Measurements from ENCODE around the gene TTC33.
"Not testable (repeated sequence)": the region's sequence is repeated elsewhere in the genome, so short reads cannot be mapped to it uniquely, and the experiment has no call there.

The TTC33 gene, protein sequence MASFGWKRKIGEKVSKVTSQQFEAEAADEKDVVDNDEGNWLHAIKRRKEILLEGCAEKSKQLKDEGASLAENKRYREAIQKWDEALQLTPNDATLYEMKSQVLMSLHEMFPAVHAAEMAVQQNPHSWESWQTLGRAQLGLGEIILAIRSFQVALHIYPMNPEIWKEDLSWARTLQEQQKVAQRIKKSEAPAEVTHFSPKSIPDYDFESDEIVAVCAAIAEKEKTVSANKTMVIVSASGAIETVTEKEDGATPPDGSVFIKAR

DNA sequence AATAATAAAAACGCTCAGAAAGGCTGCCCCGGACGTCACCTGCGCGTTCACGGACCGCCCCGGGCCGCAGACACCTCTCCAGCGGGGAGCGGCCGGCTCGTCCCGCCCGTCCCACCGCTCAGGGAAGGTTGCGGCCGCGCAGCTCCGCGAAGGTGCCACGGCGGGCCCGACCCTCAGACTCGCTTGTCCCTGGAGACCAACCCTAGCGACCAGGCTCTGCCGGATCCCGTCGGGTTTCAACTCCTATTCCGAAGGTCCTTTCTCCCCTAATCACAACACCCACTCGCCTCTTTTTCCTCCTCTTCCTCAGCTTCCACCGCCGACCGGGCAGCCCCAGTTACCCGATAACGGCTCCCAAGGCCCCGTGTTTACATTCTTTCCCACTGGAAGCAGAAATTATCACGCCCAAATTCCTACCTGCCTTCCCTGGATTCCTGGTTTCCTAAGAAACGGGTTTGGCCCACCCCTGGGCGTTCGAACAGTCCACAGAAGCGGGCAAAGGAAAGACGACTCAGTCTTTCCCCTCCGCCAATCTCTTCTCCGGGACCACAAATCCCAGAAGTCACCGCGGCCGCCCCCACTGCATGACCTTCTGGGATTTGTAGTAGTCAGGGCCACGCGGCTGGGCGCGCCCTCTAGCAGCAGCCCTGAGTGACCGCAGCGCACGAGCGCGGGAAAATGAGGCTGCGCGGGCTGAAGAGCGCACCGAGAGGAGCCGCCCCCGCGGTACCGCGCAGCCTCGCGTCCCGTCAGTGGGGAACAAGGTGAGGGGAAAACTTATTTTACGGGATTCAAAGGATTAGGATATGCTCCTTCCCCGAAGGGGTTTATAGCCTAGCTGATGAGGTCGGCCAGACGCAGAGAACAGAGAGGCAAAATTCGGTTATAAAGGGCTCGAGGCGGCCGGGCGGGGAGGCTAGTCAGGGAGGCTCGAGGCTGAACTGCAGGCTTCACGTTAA is at the start of gene TTC33:
Gene TTC33 (minus strand): TSS at position 555 of the 959 bp plus-strand sequence. CDS start 8,943 bp downstream, outside the sequence.
- DNase-seq, result peak; percentile 95

DNA sequence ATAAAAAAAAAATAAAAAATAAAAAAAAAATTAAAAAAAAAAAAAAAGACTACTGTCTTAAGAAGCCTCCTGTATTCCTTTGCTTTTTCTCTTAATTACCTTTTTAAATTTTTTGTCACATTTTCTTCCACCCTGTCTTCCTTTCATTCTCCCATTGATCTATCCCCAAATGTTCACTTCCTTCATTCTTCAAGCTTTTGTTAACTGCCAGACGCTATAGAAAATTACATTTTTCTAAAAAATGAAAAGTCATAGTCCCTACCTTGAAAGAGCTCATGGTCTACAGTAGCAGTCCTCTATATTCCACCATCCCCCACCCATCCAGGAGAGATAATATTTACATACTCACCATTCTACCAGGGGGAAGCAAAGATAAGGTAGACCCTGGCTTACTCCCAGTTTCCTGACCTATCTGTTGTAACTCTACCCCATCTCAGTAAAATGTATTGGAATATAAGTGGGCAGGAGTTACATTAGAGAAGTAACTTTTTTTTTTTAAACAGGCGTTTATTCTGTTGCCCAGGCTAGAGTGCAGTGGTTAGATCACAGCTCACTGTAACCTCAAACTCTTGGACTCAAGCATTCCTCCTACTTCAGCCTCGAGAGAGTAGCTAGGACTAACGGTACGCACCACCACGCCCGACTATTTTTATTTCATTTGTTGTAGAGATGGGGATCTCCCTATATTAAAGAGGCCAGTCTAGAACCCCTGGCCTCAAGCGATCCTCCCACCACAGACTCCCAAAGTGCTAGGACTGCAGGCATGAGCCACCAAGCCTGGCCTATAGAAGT is 46.2 kb upstream of the TTC33 start:
- DNase-seq, result no peak

GRCh38 chr5:40799258-40799657 is 43.5 kb upstream of the TTC33 start:
- no peak for DNase-seq

- no peak for DNase-seq
Observed at GRCh38 chr5:40798801-40799210, 43.0 kb upstream of the TTC33 start.

DNA sequence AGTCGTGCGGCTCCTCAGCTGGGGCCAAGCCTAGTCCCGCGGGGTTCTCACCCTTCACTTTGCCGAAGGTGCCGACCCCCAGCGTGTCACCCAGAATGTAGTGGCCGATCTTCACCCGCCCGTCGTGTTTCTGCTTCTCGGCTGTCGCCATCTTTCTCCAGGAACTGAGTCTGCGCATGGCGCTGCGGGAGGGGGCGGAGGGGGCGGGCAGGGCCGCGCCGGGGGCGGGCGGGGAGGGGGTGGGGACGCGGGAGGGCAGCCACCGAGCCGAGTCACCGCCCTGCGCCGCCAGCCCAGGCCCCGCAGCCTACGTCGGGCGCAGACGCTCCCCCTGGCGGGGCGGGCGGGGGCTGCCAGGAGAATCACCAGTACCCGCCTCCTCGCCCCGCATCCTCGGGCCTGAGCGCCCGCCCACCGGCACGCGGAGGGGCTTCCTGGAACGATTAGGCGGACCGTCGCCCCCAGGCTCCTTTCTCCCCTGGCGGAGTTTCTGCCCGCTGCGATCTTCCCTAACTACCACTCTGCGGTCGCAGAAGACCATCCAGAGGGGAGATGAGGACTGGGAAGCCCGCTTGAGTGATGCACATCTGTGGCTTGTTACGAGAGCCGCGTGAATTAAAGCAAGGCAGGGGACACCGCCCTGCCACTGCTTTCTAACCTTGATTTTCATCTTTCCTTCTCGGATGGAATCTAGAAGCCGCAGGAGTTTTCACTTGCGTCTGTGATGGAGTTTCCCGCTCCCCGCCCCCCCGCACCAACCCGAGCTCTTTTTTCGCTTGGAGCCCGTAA is 42.4 kb upstream of the TTC33 start, which contains the start of gene PRKAA1:
Gene PRKAA1 (minus strand): TSS at position 363 of the 789 bp plus-strand sequence. CDS start 185 bp downstream, at position 178.
- peak; percentile 87 for DNase-seq

DNA sequence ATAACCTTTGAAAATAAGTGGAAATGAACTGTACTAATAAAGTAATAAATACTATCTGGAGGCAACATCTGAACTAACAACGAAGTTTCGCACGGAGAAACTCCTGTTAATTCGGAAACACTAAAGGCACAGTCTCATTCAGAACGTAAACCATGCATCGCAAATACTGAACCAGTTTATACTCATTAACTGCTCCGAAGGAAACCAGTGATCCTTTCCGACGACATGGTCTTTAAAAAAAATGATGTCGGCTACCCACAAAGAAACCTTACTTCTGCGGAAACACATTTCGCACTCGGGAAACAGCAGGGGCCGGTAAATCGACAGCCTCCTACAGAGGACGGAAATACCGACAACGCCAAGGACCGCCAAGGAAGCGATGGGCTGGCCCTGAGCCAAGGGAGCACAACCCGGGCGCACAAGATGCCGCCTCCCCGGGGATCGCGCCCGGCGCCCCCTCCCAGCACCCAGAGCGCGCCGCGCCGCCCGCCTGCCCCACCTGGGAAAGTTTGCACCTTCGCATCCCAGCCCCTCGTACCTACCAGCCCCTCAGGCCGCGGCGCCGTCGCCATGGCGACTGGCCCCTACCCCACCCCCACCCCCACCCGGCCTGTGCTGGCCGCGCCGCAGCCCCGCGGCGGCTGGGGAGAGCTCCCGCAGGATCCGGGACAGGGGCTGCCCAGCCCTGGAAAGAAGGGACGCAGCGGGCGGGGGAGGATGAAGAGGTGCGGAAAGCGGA is 41.7 kb upstream of the TTC33 start:
- peak; percentile 81 for DNase-seq

DNA sequence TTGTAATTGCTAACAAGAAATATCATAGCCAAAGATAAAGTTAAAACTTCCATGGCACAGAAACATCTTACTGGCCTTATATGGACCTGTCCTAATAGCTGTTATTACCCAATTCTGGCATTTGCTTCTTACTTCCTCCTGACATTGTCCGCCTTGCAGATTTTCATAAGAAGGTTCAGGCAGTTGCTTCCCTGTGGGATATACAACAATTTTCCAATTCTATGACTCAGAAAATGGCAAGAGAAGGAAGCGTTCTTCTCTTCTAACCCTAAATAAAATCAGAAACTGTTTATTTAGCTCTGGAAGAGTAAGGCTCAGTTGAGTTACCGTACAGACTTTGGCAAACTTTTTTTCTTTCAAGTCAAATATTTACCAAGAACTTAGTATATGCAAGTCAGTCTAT is 40.7 kb upstream of the TTC33 start:
- DNase-seq, result no peak

GRCh38 chr5:40794877-40795276 is 39.1 kb upstream of the TTC33 start:
- not testable (repeated sequence) for DNase-seq

GRCh38 chr5:40794340-40794739 is 38.6 kb upstream of the TTC33 start:
- DNase-seq, result not testable (repeated sequence)

GRCh38 chr5:40792691-40793090 is 36.9 kb upstream of the TTC33 start:
- not testable (repeated sequence) for DNase-seq

DNA sequence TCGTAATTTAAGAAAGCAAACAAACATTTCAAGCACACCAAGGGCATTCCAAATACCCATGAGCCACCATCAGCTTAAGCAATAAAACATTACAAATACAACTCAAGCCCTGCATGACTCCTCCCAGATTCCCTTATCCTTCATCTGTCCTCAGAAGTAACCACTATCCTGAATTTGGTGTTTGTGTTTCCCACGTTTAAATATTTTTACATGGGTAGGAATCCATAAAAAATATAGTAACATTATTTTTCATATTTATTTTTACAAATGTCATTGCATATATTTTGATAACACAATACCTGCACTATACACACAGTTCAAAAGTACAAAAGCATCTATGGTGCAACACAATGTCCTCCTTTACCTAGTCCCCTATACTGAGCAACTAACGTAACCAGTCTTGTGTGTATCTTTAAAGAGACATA is 36.0 kb upstream of the TTC33 start:
- DNase-seq, result no peak

- no peak for DNase-seq
Observed at GRCh38 chr5:40790947-40791593, 35.3 kb upstream of the TTC33 start.

DNA sequence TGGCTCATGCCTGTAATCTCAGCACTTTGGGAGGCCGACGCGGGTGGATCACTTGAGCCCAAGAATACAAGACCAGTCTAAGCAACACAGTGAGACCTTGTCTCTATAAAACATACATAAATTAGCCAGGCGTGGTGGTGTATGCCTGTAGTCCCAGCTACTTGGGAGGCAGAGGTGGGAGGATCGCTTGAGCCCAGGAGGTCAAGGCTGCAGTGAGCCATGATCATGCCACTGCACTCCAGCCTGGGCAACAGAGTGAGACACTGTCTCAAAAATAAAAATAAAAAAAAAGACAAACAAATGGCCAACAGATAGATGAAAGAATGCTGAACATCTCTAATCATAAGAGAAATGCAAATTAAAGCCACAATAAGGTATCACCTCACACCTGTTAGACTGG is 33.2 kb upstream of the TTC33 start:
- DNase-seq, result not testable (repeated sequence)

DNA sequence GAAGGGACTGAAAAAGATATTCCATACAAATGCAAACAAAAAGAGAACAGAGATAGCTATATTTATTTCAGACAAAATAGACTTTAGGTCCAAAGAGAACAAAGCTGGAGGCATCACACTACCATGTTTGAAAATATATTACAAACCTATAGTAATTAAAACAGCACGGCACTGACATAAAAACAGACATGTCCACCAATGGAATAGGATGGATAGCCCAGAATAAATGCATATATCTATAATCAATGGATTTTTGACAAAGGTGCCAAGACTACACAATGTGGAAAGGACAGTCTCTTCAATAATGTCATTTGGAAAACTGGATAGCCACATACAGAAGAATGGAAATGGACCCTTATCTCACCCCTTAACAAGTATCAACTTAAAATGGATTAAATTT is 32.2 kb upstream of the TTC33 start:
- no peak for DNase-seq

DNA sequence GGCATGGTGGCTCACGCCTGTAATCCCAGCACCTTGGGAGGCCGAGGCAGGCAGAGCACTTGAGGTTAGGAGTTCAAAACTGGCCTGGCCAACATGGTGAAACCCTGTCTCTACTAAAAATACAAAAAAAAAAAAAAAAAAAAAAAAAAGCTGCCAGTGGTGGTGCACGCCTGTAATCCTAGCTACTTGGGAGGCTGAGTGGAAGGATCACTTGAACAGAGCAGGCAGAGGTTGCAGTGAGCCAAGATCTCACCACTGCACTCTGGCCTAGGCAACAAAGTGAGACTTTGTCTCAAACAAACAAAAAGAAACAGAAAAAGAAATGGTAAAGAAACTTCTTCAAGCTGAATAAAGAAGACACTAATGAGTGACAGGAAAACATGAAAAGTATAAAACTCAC is 30.9 kb upstream of the TTC33 start:
- not testable (repeated sequence) for DNase-seq

DNA sequence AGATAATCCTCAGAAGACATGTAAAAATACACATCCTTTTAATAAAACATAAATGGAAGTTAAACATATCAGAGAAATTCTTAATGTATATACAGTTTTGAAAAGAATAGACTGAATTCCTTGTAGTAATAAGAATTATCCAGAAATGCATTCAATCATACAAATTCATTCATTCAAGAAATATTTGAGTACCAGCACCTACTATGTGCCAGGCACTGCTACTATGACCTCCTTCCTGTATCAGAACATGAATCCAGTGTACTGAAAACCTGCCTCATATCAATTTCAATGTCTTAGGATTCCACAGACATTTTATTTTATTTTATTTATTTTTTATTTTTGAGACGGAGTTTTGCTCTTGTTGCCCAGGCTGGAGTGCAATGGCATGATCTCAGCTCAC is 29.2 kb upstream of the TTC33 start:
- DNase-seq, result no peak

GRCh38 chr5:40784027-40784653 is 28.4 kb upstream of the TTC33 start:
- no peak for DNase-seq

GRCh38 chr5:40781843-40782409 is 26.2 kb upstream of the TTC33 start:
- DNase-seq, result no peak

GRCh38 chr5:40780858-40781257 is 25.1 kb upstream of the TTC33 start:
- no peak for DNase-seq

- no peak for DNase-seq
Observed at GRCh38 chr5:40780199-40780598, 24.4 kb upstream of the TTC33 start.
